ENCODE data around the gene FHAD1.

Gene FHAD1

GRCh38 chr1:15436881-15437442 is 189.9 kb downstream of the FHAD1 start:
- H3K4me2 ChIP-seq (ENCODE audit: low read length) = no peak overlapping the region
- no peaks in the 10 kb centered on the region for H3K27me3 ChIP-seq (ENCODE audit: control insufficient read depth, low read length)
- TF ChIP-seq EZH2phosphoT487 (IDR thresholded peaks at IDR 0.05; ENCODE audit: borderline replicate concordance, low read length) = no peak
- TF ChIP-seq CTCF (IDR thresholded peaks at IDR 0.05; ENCODE audit: low read depth, low read length, poor library complexity, severe bottlenecking) = no peak

GRCh38 chr1:15439325-15439724 is 192.3 kb downstream of the FHAD1 start:
- H3K27me3 ChIP-seq (ENCODE audit: control insufficient read depth, low read length) = peaks cover 3% of the 10 kb centered on the region; the same call in 1 of the 2 replicates
- H3K36me3 ChIP-seq (ENCODE audit: control insufficient read depth, low read length) = no peaks in the 10 kb centered on the region
- no peaks in the 10 kb centered on the region for H4K20me1 ChIP-seq (ENCODE audit: control insufficient read depth, insufficient read depth, low read depth, low read length)
- no peak for TF ChIP-seq CTCF (IDR thresholded peaks at IDR 0.05; ENCODE audit: low read depth, low read length, poor library complexity, severe bottlenecking)
- TF ChIP-seq EZH2phosphoT487 (IDR thresholded peaks at IDR 0.05; ENCODE audit: borderline replicate concordance, low read length) = no peak
- no peaks in the 10 kb centered on the region for H3K9me2 ChIP-seq (replicated peaks; ENCODE audit: control insufficient read depth, low read length)
- no peaks in the 10 kb centered on the region for H3K9me3 ChIP-seq (ENCODE audit: control insufficient read depth, insufficient read depth, low read length)
- no peaks in the 10 kb centered on the region for H3K79me2 ChIP-seq (ENCODE audit: control insufficient read depth, low read length)
- H3F3A ChIP-seq (ENCODE audit: control insufficient read depth, insufficient read depth) = no peaks in the 10 kb centered on the region
- H3K4me3 ChIP-seq (ENCODE audit: low read length) = no peak overlapping the region
- H3K4me2 ChIP-seq (ENCODE audit: low read length) = no peak overlapping the region
- H3K27ac ChIP-seq (ENCODE audit: low read depth, low read length) = no peak overlapping the region
- H3K4me1 ChIP-seq (ENCODE audit: control insufficient read depth, low read length) = no peaks in the 10 kb centered on the region

More at GRCh38 chr1:15436881-15437442, 189.9 kb downstream of the FHAD1 start:
- no peaks in the 10 kb centered on the region for H3K9me2 ChIP-seq (replicated peaks; ENCODE audit: control insufficient read depth, low read length)
- H3K9me3 ChIP-seq (ENCODE audit: control insufficient read depth, insufficient read depth, low read length) = no peaks in the 10 kb centered on the region
- H3F3A ChIP-seq (ENCODE audit: control insufficient read depth, insufficient read depth) = no peaks in the 10 kb centered on the region
- no peaks in the 10 kb centered on the region for H3K36me3 ChIP-seq (ENCODE audit: control insufficient read depth, low read length)
- H3K4me1 ChIP-seq (ENCODE audit: control insufficient read depth, low read length) = no peaks in the 10 kb centered on the region
- no peaks in the 10 kb centered on the region for H4K20me1 ChIP-seq (ENCODE audit: control insufficient read depth, insufficient read depth, low read depth, low read length)
- no peak overlapping the region for H3K27ac ChIP-seq (ENCODE audit: low read depth, low read length)
- no peak overlapping the region for H3K4me3 ChIP-seq (ENCODE audit: low read length)
- no peaks in the 10 kb centered on the region for H3K79me2 ChIP-seq (ENCODE audit: control insufficient read depth, low read length)

GRCh38 chr1:15440357-15440756 is 193.3 kb downstream of the FHAD1 start:
- Histone ChIP-seq H3K9me2 (replicated peaks; ENCODE audit: control insufficient read depth, low read length) (no peaks in the 10 kb centered on the region), H3K79me2 (ENCODE audit: control insufficient read depth, low read length) (no peaks in the 10 kb centered on the region), H3K27me3 (ENCODE audit: control insufficient read depth, low read length) (peaks cover 3% of the 10 kb centered on the region; the same call in 1 of the 2 replicates), H3K4me2 (ENCODE audit: low read length) (no peak overlapping the region), H4K20me1 (ENCODE audit: control insufficient read depth, insufficient read depth, low read depth, low read length) (no peaks in the 10 kb centered on the region), H3K27ac (ENCODE audit: low read depth, low read length) (no peak overlapping the region), H3K36me3 (ENCODE audit: control insufficient read depth, low read length) (no peaks in the 10 kb centered on the region), H3K4me1 (ENCODE audit: control insufficient read depth, low read length) (no peaks in the 10 kb centered on the region), H3K9me3 (ENCODE audit: control insufficient read depth, insufficient read depth, low read length) (no peaks in the 10 kb centered on the region), H3F3A (ENCODE audit: control insufficient read depth, insufficient read depth) (no peaks in the 10 kb centered on the region), H3K4me3 (ENCODE audit: low read length) (no peak overlapping the region)
- TF ChIP-seq CTCF (IDR thresholded peaks at IDR 0.05; ENCODE audit: low read depth, low read length, poor library complexity, severe bottlenecking) (no peak), EZH2phosphoT487 (IDR thresholded peaks at IDR 0.05; ENCODE audit: borderline replicate concordance, low read length) (no peak)
